CD1c-positive myeloid dendritic cell (primary cell): ENCODE measurements around the gene DNAH14.
A peak's percentile ranks its signal among the peaks of the same experiment; 100 is the strongest.
"Not testable (repeated sequence)": the region's sequence is repeated elsewhere in the genome, so short reads cannot be mapped to it uniquely, and the experiment has no call there.

ENCODE experiments used
- DNase-seq: peaks from one replicate; pipeline ENCODE4 v3.0.0-alpha.2; 2016; ENCODE audit errors: extremely low spot score

Gene DNAH14

DNA sequence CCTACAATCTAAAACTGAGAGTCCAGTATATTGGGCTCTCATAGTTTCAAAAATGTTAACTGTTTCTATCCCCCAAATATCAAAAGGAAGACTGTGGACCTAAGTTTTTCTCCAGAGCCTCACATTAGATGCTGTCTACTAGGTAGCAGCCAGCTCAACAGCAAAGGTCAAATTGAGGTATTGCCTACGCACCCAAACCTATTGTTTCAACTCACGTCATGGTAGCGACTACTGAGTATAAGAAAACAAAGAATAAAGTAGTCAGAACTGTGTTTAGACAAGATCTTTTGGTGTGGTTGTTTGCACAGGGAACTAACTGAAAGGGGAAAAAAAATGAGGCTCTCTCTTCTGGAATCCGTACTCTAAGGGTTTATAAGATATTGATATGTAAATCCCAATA is 325.2 kb downstream of the DNAH14 start:
- DNase-seq = no peak

DNA sequence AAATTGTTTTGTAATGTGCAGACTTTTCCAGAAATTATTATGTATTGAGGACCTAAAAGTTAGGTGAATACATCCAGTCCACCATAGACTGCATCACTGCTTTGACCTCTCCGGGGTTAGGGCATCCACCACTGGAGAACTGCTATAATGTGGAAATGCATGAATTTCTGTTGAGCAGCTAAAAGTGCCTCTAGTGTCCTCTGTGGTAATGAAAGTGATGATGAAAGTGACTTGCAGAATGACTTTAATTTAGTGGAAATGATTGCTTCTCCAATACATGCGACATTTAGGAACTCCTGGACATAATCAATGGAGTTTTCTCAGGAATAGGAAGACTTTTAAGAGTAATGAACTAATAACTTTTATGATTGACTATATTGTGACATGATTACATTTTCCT is 327.6 kb downstream of the DNAH14 start:
- no peak for DNase-seq

- DNase-seq = no peak
Observed at GRCh38 chr1:225258811-225259210, 329.3 kb downstream of the DNAH14 start.

- DNase-seq = no peak
Observed at GRCh38 chr1:225259542-225259941, 330.1 kb downstream of the DNAH14 start.

DNA sequence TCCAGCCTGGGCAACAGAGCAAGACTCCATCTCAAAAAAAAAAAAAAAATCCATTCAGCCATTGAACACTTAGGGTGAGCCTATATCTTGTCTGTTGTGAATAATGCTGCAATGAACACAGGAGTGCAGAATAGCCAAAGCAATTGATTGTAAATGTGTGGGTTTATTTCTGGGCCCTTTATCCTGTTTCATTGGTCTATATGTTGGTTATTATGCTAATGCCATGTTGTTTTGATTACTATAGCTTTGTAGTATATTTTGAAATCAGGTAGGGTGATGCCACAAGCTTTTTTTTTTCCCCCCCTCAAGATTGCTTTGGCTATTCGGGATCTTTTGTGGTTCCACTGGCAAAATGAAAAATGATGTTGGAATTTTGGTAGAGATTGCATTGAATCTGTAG is 330.8 kb downstream of the DNAH14 start:
- DNase-seq = no peak

DNA sequence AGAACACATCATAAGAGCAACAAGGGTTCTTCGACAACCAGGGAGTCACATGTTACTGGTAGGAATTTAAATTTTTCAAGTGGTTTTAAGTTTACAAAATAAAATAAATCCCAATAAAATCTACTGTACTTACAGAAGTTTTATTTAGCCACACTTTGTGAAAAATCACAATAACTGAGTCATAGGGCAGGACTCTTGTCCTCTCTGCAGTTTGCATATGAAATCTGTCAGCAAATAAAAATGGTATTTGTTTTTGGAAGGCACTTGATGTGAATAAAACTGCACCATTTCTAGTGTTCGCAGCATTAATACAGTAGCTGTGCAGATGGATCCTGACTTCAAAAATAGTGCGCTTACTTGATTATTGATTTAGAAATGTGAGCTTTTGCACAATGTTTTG is 348.0 kb downstream of the DNAH14 start:
- DNase-seq = no peak

- DNase-seq = no peak
Observed at GRCh38 chr1:225280563-225280962, 351.1 kb downstream of the DNAH14 start.

- DNase-seq = no peak
Observed at GRCh38 chr1:225290244-225290643, 360.8 kb downstream of the DNAH14 start.

DNA sequence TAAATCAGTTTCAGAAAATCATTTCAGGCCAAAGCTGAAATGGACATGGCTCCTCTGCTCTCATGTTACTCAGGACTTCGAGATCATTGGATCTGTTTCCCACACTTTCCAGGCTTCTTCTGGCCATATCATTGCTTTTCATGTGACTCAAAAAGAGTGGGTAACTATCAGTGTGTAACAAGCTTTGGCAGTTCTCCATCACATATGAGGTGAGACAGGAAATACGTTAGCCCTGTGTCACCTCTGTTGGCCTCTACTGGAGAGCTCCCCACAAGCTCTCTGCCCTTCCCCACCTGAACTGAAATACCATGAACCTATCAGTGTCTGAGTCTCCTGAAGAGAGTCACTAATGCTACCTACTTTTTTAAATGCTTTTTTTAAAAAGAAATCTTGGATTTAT is 370.1 kb downstream of the DNAH14 start:
- no peak for DNase-seq

DNA sequence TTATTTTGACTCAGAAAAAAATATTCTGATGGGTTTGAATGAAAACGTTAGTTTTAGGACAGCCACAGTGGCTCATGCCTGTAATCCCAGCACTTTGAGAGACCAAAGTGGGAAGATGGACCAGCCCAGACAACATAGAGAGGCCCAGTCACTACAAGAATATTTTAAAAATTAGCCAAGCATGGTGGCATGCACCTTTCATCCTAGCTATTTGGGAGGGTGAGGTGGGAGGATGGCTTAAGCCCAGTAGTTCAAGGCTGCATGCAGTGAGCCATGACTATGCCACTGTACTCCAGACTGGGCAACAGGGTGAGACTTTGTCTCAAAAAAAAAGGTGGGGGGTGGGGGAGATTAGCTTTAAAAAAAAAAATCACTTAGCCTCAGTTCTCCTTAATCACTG is 370.9 kb downstream of the DNAH14 start:
- no peak for DNase-seq

- no peak for DNase-seq
Observed at GRCh38 chr1:225304996-225305395, 375.5 kb downstream of the DNAH14 start.

GRCh38 chr1:225310544-225310943 is 381.1 kb downstream of the DNAH14 start:
- not testable (repeated sequence) for DNase-seq

DNA sequence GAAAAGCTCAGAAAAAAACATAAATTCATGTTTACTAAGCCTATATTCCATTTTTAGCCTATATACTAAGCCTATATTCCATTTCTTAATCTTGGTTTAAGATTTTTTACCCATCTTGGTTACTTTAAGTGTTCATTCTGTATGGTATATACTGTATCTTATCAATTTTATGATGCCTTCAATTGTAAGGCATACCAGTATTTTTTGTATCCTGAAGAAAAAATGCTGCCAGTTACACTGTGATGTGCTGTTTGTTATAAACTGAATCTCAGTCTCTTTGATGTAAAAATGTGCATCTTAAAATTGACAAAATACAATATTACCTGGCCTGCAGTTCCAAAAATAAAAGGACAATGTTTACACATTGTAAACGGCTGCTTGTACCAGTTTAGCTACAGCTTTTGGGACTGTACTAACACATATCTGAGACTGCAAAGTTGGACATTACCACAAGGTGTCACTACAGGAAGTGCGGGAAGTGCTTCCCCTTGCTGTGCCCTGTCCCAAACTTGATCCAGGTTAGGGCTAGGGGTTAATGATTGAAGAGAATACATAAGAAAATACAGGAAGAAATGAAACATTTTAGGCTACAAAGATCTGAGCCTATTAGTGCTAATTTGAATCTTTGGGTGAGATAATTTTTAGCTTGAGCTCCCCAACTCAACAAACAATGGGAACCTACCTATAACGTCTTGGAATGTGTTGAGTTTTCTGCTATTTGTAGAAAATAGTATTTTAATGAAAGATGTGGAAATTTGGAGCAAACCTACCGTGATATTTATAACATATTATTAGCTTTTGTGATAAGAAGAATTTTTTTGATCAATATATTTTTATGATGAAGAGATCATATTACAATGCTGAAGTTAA is 389.5 kb downstream of the DNAH14 start:
- peak; percentile 41 for DNase-seq

DNA sequence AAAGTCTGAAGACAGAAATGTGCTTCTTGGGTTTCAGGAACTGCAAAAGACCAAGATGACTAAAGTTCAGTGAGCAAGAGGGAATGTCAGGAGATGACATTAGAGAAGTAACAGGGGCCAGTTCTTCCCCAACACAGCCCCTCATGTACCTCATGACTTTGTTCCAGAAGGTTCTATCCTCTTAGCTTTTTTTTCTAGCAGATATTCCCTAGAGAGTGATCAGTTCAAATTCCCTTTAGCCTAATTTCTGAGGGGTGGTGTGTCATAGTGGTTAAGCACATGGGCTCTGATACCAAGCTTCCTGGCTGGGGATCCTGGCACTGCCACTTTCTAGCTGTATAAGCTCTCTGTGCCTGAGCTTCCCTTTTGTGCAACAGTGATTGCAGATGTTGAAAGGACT is 390.4 kb downstream of the DNAH14 start:
- DNase-seq = peak; percentile 8

DNA sequence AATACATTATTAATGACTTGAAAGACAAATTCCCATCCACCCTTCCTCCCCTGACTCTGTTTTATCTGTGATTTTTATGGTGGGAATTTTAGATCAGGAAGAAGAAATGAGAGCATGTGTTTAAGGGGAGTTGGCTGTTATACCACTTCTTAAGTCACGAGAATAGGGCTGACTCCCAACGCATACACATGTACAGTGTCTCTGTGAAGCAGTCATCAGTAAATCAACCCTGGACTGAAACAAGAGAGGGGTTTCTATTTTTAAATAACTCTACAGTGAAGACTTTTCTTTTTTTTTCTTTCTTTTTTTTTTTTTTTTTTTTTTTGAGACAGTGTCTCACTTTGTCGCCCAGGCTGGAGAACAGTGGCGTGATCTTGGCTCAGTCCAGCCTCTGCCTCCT is 392.3 kb downstream of the DNAH14 start:
- no peak for DNase-seq

GRCh38 chr1:225329041-225329440 is 399.6 kb downstream of the DNAH14 start:
- no peak for DNase-seq

GRCh38 chr1:225329996-225330395 is 400.5 kb downstream of the DNAH14 start:
- DNase-seq = not testable (repeated sequence)

DNA sequence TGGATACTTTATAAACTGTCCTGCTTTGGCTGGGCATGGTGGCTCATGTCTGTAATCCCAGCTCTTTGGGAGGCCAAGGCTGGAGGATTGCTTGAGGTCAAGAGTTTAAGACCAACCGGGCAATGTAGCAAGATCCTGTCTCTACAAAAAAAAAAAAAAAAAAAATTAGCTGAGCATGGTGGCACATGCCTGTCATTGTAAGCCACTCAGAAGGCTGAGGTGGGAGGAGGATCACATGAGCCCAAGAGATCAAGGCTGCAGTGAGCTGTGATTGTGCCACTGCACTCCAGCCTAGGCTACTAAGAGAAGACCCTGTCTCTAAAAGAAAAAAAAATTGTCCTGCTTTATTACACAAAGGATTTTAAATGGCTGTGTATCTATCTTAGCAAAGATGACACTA is 403.2 kb downstream of the DNAH14 start:
- DNase-seq = no peak

GRCh38 chr1:225335098-225335778 is 405.8 kb downstream of the DNAH14 start:
- DNase-seq = not testable (repeated sequence)

DNA sequence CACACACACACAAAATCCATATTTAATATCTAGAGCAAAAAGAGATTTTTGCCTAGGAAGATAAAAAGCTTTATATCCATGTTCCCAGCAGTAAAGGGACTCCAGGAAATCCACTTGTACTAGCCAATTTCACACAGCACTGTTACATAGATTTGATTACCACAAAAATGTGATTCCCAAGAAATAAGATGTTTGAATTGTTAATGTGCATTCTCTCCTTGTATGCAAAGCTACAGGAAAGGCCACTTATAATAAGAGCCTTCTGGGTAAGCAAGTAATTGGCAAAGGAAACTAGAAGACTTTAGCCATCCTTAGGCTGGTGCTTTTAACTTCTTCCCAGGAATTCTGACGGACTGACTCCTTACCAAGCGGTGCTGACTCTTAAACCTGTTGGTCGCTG is 409.1 kb downstream of the DNAH14 start:
- no peak for DNase-seq

GRCh38 chr1:225341642-225342041 is 412.2 kb downstream of the DNAH14 start:
- DNase-seq = no peak

DNA sequence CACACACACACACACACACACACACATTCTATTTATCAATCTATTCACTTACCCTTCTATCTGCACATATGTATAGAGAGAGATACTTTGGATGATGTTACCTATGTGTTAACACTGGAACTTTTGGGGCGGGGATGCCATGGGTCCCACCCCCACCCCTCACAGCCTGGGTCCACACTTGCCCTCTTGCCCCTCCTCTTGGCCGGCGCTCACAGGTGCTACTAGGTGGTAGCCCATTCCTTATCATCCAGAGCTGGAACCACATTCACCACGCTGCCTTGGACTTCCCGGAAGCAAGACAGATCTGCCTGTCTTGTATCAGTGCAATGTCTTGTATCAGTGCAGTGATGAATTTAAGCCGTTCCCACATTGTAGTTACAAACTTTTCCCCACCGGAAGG is 413.2 kb downstream of the DNAH14 start:
- DNase-seq = no peak

GRCh38 chr1:225343618-225344017 is 414.1 kb downstream of the DNAH14 start:
- peak; percentile 3 for DNase-seq
